T-helper 1 cell (primary cell): Measurements from ENCODE around the gene CCRL2.
"Not testable (repeated sequence)": the region's sequence is repeated elsewhere in the genome, so short reads cannot be mapped to it uniquely, and the experiment has no call there.

Experiments used
- DNase-seq, 5 donors: peaks; one replicate each; pipeline ENCODE4 v3.0.0-alpha.2; 2012 to 2020

The CCRL2 gene

GRCh38 chr3:46406443-46406787 is 644 bp upstream of the CCRL2 start:
- no peak for DNase-seq

GRCh38 chr3:46407970-46408369 is 911 bp downstream of the CCRL2 start:
- DNase-seq, result no peak

GRCh38 chr3:46408853-46409252 is 1.8 kb downstream of the CCRL2 start:
- no peak for DNase-seq

GRCh38 chr3:46409739-46410489 is 2.9 kb downstream of the CCRL2 start:
- no peak for DNase-seq

- DNase-seq, result no peak
Measured at GRCh38 chr3:46410669-46411068, 3.6 kb downstream of the CCRL2 start.

GRCh38 chr3:46411271-46411670 is 4.2 kb downstream of the CCRL2 start:
- DNase-seq, result no peak

- DNase-seq, result no peak
Measured at GRCh38 chr3:46412786-46413298, 5.8 kb downstream of the CCRL2 start.

GRCh38 chr3:46413951-46414350 is 6.9 kb downstream of the CCRL2 start:
- no peak for DNase-seq

GRCh38 chr3:46414739-46415138 is 7.7 kb downstream of the CCRL2 start:
- no peak for DNase-seq

GRCh38 chr3:46416125-46416810 is 9.2 kb downstream of the CCRL2 start:
- no peak for DNase-seq

GRCh38 chr3:46416811-46417510 is 9.9 kb downstream of the CCRL2 start:
- DNase-seq, result no peak

- DNase-seq, result no peak
Measured at GRCh38 chr3:46417841-46418611, 11.0 kb downstream of the CCRL2 start.

- no peak for DNase-seq
Measured at GRCh38 chr3:46419816-46420215, 12.8 kb downstream of the CCRL2 start.

GRCh38 chr3:46420931-46421330 is 13.9 kb downstream of the CCRL2 start:
- no peak for DNase-seq

- no peak for DNase-seq
Measured at GRCh38 chr3:46422617-46423016, 15.6 kb downstream of the CCRL2 start.

- no peak for DNase-seq
Measured at GRCh38 chr3:46423588-46423987, 16.5 kb downstream of the CCRL2 start.

GRCh38 chr3:46426476-46426875 is 19.4 kb downstream of the CCRL2 start:
- not testable (repeated sequence) for DNase-seq

GRCh38 chr3:46427404-46427803 is 20.3 kb downstream of the CCRL2 start:
- not testable (repeated sequence) for DNase-seq

- DNase-seq, result no peak
Measured at GRCh38 chr3:46427916-46428833, 21.1 kb downstream of the CCRL2 start.

- no peak for DNase-seq
Measured at GRCh38 chr3:46429250-46429649, 22.2 kb downstream of the CCRL2 start.

- DNase-seq, result no peak
Measured at GRCh38 chr3:46429671-46430070, 22.6 kb downstream of the CCRL2 start.

- not testable (repeated sequence) for DNase-seq
Measured at GRCh38 chr3:46430879-46431278, 23.8 kb downstream of the CCRL2 start.
